Esophagus squamous epithelium (tissue), 4 donors: ENCODE measurements around the gene ZFP30.

Source experiments
- CTCF ChIP-seq, 6 experiments: fragments of 450-650 bp in 4 of 6; fragments of 200-600 bp in 2 of 6; sonication (generic) in 2 of 6; IDR thresholded peaks; one replicate each; pipeline ENCODE4 v1.5.1; 2016 to 2019; ENCODE audit warnings: antibody characterized with exemption in 6 of 6, mild to moderate bottlenecking in 4 of 6, moderate library complexity in 4 of 6
- POLR2A ChIP-seq, 4 donors: fragments of 450-650 bp; IDR thresholded peaks; one replicate each; pipeline ENCODE4 v1.6.1; 2017; ENCODE audit warnings: antibody characterized with exemption in 4 of 4, mild to moderate bottlenecking in 4 of 4, moderate library complexity in 3 of 4

GRCh38 chr19:37654118-37654517 lies 1.1 kb downstream of the ZFP30 start:
- TF ChIP-seq CTCF (IDR thresholded peaks at IDR 0.05) (no peak), POLR2A (IDR thresholded peaks at IDR 0.05) (no peak)
